GM23248 (cell line): ENCODE results near the gene KCNG4. TPM values are rescaled to one million over a fixed set of nuclear protein-coding genes. Genes with fewer than 3 reads are reported as not detected.

Source experiments
- DNase-seq: peaks from one replicate; pipeline ENCODE4 v3.0.0-alpha.2; 2015
- H2AFZ ChIP-seq: fragments of 200-600 bp; sonication (generic); 2 replicates; pipeline ENCODE4 v1.6.1; 2016; ENCODE audit warnings: antibody characterized with exemption
- H3F3A ChIP-seq: fragments of 200-600 bp; sonication (generic); 2 replicates; pipeline ENCODE4 v1.6.1; 2016; ENCODE audit warnings: mild to moderate bottlenecking, antibody characterized with exemption, mixed run types; ENCODE audit not compliant: insufficient read depth
- H3K27ac ChIP-seq: fragments of 200-600 bp; sonication (generic); 2 replicates; pipeline ENCODE4 v1.5.1; 2016; ENCODE audit warnings: mild to moderate bottlenecking
- H3K27me3 ChIP-seq: fragments of 200-600 bp; sonication (generic); replicated peaks from 2 replicates; pipeline ENCODE4 v1.6.1; 2016; ENCODE audit warnings: mild to moderate bottlenecking; ENCODE audit not compliant: insufficient read depth
- H3K36me3 ChIP-seq: fragments of 200-600 bp; sonication (generic); 2 replicates; pipeline ENCODE4 v1.6.1; 2016; ENCODE audit warnings: low read depth, mild to moderate bottlenecking
- H3K4me1 ChIP-seq: fragments of 200-600 bp; sonication (generic); 2 replicates; pipeline ENCODE4 v1.6.1; 2016; ENCODE audit warnings: mild to moderate bottlenecking; ENCODE audit not compliant: insufficient read depth
- H3K4me2 ChIP-seq: fragments of 200-600 bp; sonication (generic); one replicate; pipeline ENCODE4 v1.6.1; 2016; ENCODE audit warnings: mild to moderate bottlenecking; ENCODE audit not compliant: unreplicated experiment
- H3K4me3 ChIP-seq: fragments of 200-600 bp; sonication (generic); 2 replicates; pipeline ENCODE4 v1.5.1; 2016; ENCODE audit warnings: mild to moderate bottlenecking
- H3K79me2 ChIP-seq: fragments of 200-600 bp; sonication (generic); 2 replicates; pipeline ENCODE4 v1.6.1; 2016; ENCODE audit warnings: mild to moderate bottlenecking; ENCODE audit not compliant: insufficient read depth
- H3K9ac ChIP-seq: fragments of 200-600 bp; sonication (generic); 2 replicates; pipeline ENCODE4 v1.6.1; 2016; ENCODE audit warnings: mild to moderate bottlenecking
- H3K9me2 ChIP-seq: fragments of 200-600 bp; sonication (generic); 2 replicates; pipeline ENCODE4 v1.6.1; 2016; ENCODE audit warnings: mixed run types, mild to moderate bottlenecking, moderate library complexity; ENCODE audit not compliant: insufficient read depth
- H3K9me3 ChIP-seq: fragments of 200-600 bp; sonication (generic); one replicate; pipeline ENCODE4 v1.6.1; 2017; ENCODE audit warnings: low read depth
- H4K20me1 ChIP-seq: fragments of 200-600 bp; sonication (generic); 2 replicates; pipeline ENCODE4 v1.6.0; 2016; ENCODE audit not compliant: insufficient read depth
- EZH2 ChIP-seq: fragments of 200-600 bp; sonication (generic); IDR thresholded peaks from 2 replicates; pipeline ENCODE4 v1.6.1; 2018; ENCODE audit warnings: antibody characterized with exemption, mild to moderate bottlenecking; ENCODE audit not compliant: insufficient read depth, poor library complexity, severe bottlenecking
- EZH2phosphoT487 ChIP-seq: fragments of 200-600 bp; sonication (generic); IDR thresholded peaks from 2 replicates; pipeline ENCODE4 v1.6.1; 2018; ENCODE audit warnings: antibody characterized with exemption, moderate library complexity, mild to moderate bottlenecking, low read depth; ENCODE audit not compliant: insufficient read depth
- WGBS, 2 experiments: methylation state at CpG; one replicate each; pipeline ENCODE4 v1.1.6; 2015 to 2017; ENCODE audit warnings: low lambda C conversion rate in 2 of 2, low coverage in 1 of 2; ENCODE audit errors: missing lambda C conversion rate in 2 of 2; 5-methylcytosine and 5-hydroxymethylcytosine counted together
- in situ Hi-C: fragments of 300-500 bp; cut with MboI; formaldehyde crosslinking; loops from 2 replicates; pipeline ENCODE4 v1.15.0; 2020
- polyA plus RNA-seq: library from polyadenylated mRNA; unstranded; fragments of >200 nt; fragmentation: Nextera tagmentation; extraction: Ambion mirVana; gene quantifications from 2 replicates; pipeline ENCODE4 v1.2.1, GENCODE V29; 2016
- total RNA-seq: library from RNA; depleted of rRNA; stranded (reverse); fragments of >200 nt; shearing (Covaris generic); gene quantifications from 2 replicates; pipeline ENCODE4 v1.2.3, GENCODE V29; 2014

Gene KCNG4
- total and polyA plus RNA-seq, 2 experiments from 2014 or later = not detected

- Histone ChIP-seq H3K9me3 (no peaks in the 10 kb centered on the region), H4K20me1 (no peaks in the 10 kb centered on the region), H3K27me3 (peaks cover 33% of the 10 kb centered on the region), H3K27ac (no peak overlapping the region), H3K4me3 (no peak overlapping the region), H3F3A (no peaks in the 10 kb centered on the region), H3K9me2 (no peaks in the 10 kb centered on the region), H3K9ac (no peak overlapping the region), H2AFZ (no peak overlapping the region), H3K79me2 (no peaks in the 10 kb centered on the region), H3K4me1 (no peaks in the 10 kb centered on the region), H3K36me3 (no peaks in the 10 kb centered on the region), H3K4me2 (no peak overlapping the region)
- TF ChIP-seq EZH2 (no peak), EZH2phosphoT487 (no peak)
- in situ Hi-C loops = no loop called here
- peak; percentile 46 for DNase-seq
- 47 to 50% methylated on average over 10 of the region's 10 CpGs for WGBS, 2 experiments
Measured at GRCh38 chr16:84239141-84239769, 557 bp downstream of the KCNG4 start.

DNA sequence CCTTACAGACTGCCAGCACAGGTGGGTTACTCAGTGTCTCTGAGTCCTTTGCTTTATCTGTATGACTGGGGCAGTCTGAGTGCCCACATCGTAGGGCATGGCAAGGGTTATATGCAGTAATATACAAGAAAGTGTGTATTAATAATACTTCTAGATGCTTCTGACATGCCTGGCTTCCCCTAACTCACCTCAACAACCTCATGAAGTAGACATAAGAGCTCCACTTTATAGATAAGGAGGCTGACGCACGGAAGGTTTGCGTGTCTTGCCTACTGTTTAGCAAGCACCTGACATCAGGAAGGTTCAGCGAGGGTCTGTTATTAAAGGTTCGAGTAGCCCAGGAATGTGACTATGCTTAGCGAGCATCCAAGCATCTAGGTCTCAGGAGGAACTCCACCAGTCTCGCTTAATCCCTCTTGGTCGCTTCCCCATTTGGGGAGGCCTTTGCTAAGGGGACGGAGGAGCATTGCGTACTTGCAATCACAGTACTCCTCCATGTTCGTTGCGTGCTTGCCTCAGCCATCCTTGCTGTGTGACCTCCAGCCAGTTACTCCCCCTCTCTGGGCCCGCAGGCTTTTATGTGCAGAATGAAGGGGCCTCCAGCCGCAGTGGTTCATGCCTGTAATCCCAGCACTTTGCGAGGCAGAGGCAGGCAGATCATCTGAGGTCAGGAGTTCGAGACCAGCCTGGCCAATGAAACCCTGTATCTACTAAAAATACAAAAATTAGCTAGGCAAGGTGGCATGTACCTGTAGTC, 1.6 kb downstream of the KCNG4 start:
- in situ Hi-C loops = no loop called here
- Histone ChIP-seq H3K4me1 (no peaks in the 10 kb centered on the region), H3K79me2 (no peaks in the 10 kb centered on the region), H3K9ac (no peak overlapping the region), H3K4me2 (no peak overlapping the region), H3K27ac (no peak overlapping the region), H2AFZ (no peak overlapping the region), H4K20me1 (no peaks in the 10 kb centered on the region), H3K4me3 (no peak overlapping the region), H3K9me2 (no peaks in the 10 kb centered on the region), H3F3A (no peaks in the 10 kb centered on the region), H3K36me3 (no peaks in the 10 kb centered on the region), H3K27me3 (peaks cover 33% of the 10 kb centered on the region), H3K9me3 (no peaks in the 10 kb centered on the region)
- no peak for DNase-seq
- 83 to 84% methylated on average over 17 of the region's 17 CpGs for WGBS, 2 experiments
- TF ChIP-seq EZH2 (no peak), EZH2phosphoT487 (no peak)

DNA sequence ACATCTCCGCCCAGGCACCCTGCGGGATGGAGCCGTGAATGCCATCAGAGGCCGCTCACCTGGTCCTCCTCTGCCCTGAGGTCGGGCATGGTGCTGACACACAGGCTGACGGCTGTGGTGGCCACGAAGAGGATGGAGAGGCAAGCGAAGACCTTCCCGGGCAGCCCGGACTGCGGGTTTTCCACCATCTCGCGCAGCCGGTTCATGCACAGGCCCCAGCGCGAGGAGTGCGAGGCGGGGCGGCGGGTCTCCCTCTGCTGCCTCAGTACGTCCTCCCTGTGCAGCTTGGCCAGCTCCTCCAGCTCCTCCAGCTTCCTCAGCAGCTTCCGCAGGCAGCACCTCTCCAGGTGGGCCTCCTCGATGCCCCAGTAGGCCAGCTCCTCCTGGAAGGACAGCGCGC, 3.1 kb downstream of the KCNG4 start:
- no peaks in the 10 kb centered on the region for H3K9me2 ChIP-seq
- DNase-seq = no peak
- 84 to 85% methylated on average over 25 of the region's 25 CpGs for WGBS, 2 experiments
- H4K20me1 ChIP-seq = no peaks in the 10 kb centered on the region
- no peaks in the 10 kb centered on the region for H3K36me3 ChIP-seq
- H3K4me1 ChIP-seq = no peaks in the 10 kb centered on the region
- H3K9ac ChIP-seq = no peak overlapping the region
- no peak overlapping the region for H3K27ac ChIP-seq
- no peaks in the 10 kb centered on the region for H3K9me3 ChIP-seq
- H3K27me3 ChIP-seq = peaks cover 32% of the 10 kb centered on the region
- H3F3A ChIP-seq = no peaks in the 10 kb centered on the region
- H3K4me3 ChIP-seq = no peak overlapping the region
- H3K79me2 ChIP-seq = no peaks in the 10 kb centered on the region
- in situ Hi-C loops = no loop called here
- no peak for TF ChIP-seq EZH2phosphoT487
- H2AFZ ChIP-seq = no peak overlapping the region
- H3K4me2 ChIP-seq = no peak overlapping the region

DNA sequence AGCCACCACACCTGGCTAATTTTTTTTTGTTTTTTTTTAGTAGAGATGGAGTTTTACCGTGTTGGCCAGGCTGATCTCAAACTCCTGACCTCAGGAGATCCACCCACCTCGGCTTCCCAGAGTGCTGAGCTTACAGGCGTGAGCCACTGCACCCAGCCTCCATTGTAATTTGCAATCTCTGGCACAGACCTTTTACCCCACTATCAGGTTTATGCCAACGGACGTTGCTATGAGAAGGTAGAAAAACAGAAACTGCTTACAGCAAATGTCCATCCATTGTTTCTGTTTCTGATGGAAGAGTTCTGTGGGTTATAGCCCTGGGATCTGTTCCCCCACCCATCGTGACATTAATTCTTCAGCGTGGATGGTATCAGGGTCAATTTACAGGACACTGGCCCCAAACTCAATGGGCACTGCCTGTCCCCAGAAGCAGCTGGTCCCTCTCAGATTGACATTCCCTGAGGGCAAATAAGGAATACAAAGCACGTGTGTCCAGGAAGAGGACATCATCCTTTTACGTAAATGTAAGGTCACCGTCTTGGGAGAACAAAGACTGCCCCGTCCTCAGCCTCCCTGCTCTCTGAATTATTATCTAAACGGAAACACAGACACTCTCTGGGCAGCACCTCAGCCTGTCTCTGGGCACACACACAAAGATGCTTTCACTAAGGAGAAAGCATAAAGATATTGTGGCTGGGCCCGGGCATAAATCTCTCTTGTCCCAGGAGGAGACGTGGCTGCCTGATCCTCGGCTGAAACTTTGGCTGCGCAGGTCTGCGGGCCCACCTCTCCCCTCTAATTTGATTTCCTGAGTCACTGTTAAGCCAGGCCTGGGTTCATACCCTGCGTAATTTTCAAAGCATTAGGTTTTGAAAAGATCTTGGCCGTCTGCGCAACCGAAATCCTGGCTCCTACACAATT, 5.2 kb downstream of the KCNG4 start:
- in situ Hi-C loops = no loop called here

More for the DNA sequence above, 5.2 kb downstream of the KCNG4 start:
- WGBS, 2 experiments = 74% methylated on average over 20 to 21 of the region's 21 CpGs
- no peak for TF ChIP-seq EZH2
- TF ChIP-seq EZH2phosphoT487 = no peak
- Histone ChIP-seq H3F3A (no peaks in the 10 kb centered on the region), H3K4me2 (no peak overlapping the region), H3K27ac (no peak overlapping the region), H3K4me1 (0 out of 2 replicates have a peak, but pooled peaks cover 3% of the 10 kb centered on the region), H3K9me3 (no peaks in the 10 kb centered on the region), H3K27me3 (peaks cover 13% of the 10 kb centered on the region; the same call in 1 of the 2 replicates), H3K9me2 (no peaks in the 10 kb centered on the region), H3K79me2 (no peaks in the 10 kb centered on the region), H3K4me3 (no peak overlapping the region), H4K20me1 (no peaks in the 10 kb centered on the region), H3K36me3 (no peaks in the 10 kb centered on the region), H3K9ac (no peak overlapping the region), H2AFZ (no peak overlapping the region)
- no peak for DNase-seq
